Skeletal muscle satellite cell (primary cell): ENCODE results near the gene ETV2.

Experiments
- H3K27me3 ChIP-seq: 2 replicates; pipeline ENCODE4 v1.7.0; 2013; ENCODE audit warnings: low read length; ENCODE audit not compliant: control insufficient read depth, insufficient read depth
- H3K36me3 ChIP-seq: 2 replicates; pipeline ENCODE4 v1.7.0; 2013; ENCODE audit warnings: mild to moderate bottlenecking, control low read depth, low read length; ENCODE audit not compliant: insufficient read depth
- H3K4me1 ChIP-seq: 2 replicates; pipeline ENCODE4 v1.7.0; 2013; ENCODE audit warnings: low read length; ENCODE audit not compliant: control insufficient read depth, insufficient read depth
- H3K4me2 ChIP-seq: 2 replicates; pipeline ENCODE4 v1.7.0; 2013; ENCODE audit warnings: mild to moderate bottlenecking, low read length
- H3K4me3 ChIP-seq: 2 replicates; pipeline ENCODE4 v1.7.0; 2013; ENCODE audit warnings: low read length
- H3K9ac ChIP-seq: 2 replicates; pipeline ENCODE4 v1.7.0; 2013; ENCODE audit warnings: mild to moderate bottlenecking, low read depth, low read length, moderate library complexity
- H3K9me3 ChIP-seq: replicated peaks from 2 replicates; pipeline ENCODE4 v1.7.0; 2013; ENCODE audit warnings: mild to moderate bottlenecking, control low read depth, low read length

Gene ETV2

GRCh38 chr19:35612224-35612558 lies 29.4 kb upstream of the ETV2 start:
- peak overlapping the region; percentile 94 for H3K9ac ChIP-seq
- no peaks in the 10 kb centered on the region for H3K36me3 ChIP-seq
- peak overlapping the region; percentile 99 for H3K4me3 ChIP-seq
- H3K9me3 ChIP-seq, result peaks cover 3% of the 10 kb centered on the region
- peaks cover 5% of the 10 kb centered on the region for H3K4me1 ChIP-seq
- no peaks in the 10 kb centered on the region for H3K27me3 ChIP-seq
- peak overlapping the region; percentile 100 for H3K4me2 ChIP-seq

- peak within 1 kb of the TSS; percentile 99 for H3K4me3 ChIP-seq
- peaks cover 3% of the 10 kb centered on the region for H3K9me3 ChIP-seq
- peak within 1 kb of the TSS; percentile 94 for H3K9ac ChIP-seq
- no peaks in the 10 kb centered on the region for H3K36me3 ChIP-seq
- H3K4me1 ChIP-seq, result peaks cover 5% of the 10 kb centered on the region
- H3K4me2 ChIP-seq, result peak within 1 kb of the TSS; percentile 100
- no peaks in the 10 kb centered on the region for H3K27me3 ChIP-seq
These were observed 28.8 kb upstream of the ETV2 start, which contains the start of gene HAUS5 for GRCh38 chr19:35612559-35613321. Gene HAUS5 (plus strand): TSS chr19:35612735. CDS start chr19:35612795, 60 bp downstream.

GRCh38 chr19:35613574-35613973 lies 28.0 kb upstream of the ETV2 start:
- H3K9me3 ChIP-seq, result no peaks in the 10 kb centered on the region
- H3K4me1 ChIP-seq, result peaks cover 5% of the 10 kb centered on the region
- no peaks in the 10 kb centered on the region for H3K36me3 ChIP-seq
- H3K4me2 ChIP-seq, result no peak overlapping the region
- no peak overlapping the region for H3K4me3 ChIP-seq
- no peak overlapping the region for H3K9ac ChIP-seq
- no peaks in the 10 kb centered on the region for H3K27me3 ChIP-seq

GRCh38 chr19:35615036-35615435 lies 26.5 kb upstream of the ETV2 start:
- Histone ChIP-seq H3K4me3 (no peak overlapping the region), H3K27me3 (no peaks in the 10 kb centered on the region), H3K9ac (no peak overlapping the region), H3K9me3 (no peaks in the 10 kb centered on the region), H3K4me2 (no peak overlapping the region), H3K4me1 (peaks cover 5% of the 10 kb centered on the region), H3K36me3 (no peaks in the 10 kb centered on the region)

- no peaks in the 10 kb centered on the region for H3K36me3 ChIP-seq
- no peaks in the 10 kb centered on the region for H3K9me3 ChIP-seq
- no peak overlapping the region for H3K4me3 ChIP-seq
- no peaks in the 10 kb centered on the region for H3K4me1 ChIP-seq
- H3K4me2 ChIP-seq, result no peak overlapping the region
- H3K27me3 ChIP-seq, result no peaks in the 10 kb centered on the region
- H3K9ac ChIP-seq, result no peak overlapping the region
These were observed 22.7 kb upstream of the ETV2 start for GRCh38 chr19:35618857-35619256.

- no peaks in the 10 kb centered on the region for H3K9me3 ChIP-seq
- no peaks in the 10 kb centered on the region for H3K36me3 ChIP-seq
- H3K4me2 ChIP-seq, result no peak overlapping the region
- H3K4me1 ChIP-seq, result no peaks in the 10 kb centered on the region
- H3K4me3 ChIP-seq, result no peak overlapping the region
- no peak overlapping the region for H3K9ac ChIP-seq
- H3K27me3 ChIP-seq, result no peaks in the 10 kb centered on the region
These were observed 22.1 kb upstream of the ETV2 start for GRCh38 chr19:35619290-35619923.

- Histone ChIP-seq H3K4me3 (no peak overlapping the region), H3K27me3 (no peaks in the 10 kb centered on the region), H3K36me3 (no peaks in the 10 kb centered on the region), H3K4me2 (no peak overlapping the region), H3K9ac (no peak overlapping the region), H3K4me1 (no peaks in the 10 kb centered on the region), H3K9me3 (no peaks in the 10 kb centered on the region)
These were observed 21.5 kb upstream of the ETV2 start for GRCh38 chr19:35620001-35620400.

- H3K9me3 ChIP-seq, result no peaks in the 10 kb centered on the region
- H3K27me3 ChIP-seq, result no peaks in the 10 kb centered on the region
- no peaks in the 10 kb centered on the region for H3K36me3 ChIP-seq
- H3K4me2 ChIP-seq, result no peak overlapping the region
- no peaks in the 10 kb centered on the region for H3K4me1 ChIP-seq
- no peak overlapping the region for H3K9ac ChIP-seq
- no peak overlapping the region for H3K4me3 ChIP-seq
These were observed 19.8 kb upstream of the ETV2 start for GRCh38 chr19:35621708-35622107.

- Histone ChIP-seq H3K4me1 (no peaks in the 10 kb centered on the region), H3K27me3 (no peaks in the 10 kb centered on the region), H3K4me3 (no peak overlapping the region), H3K9me3 (no peaks in the 10 kb centered on the region), H3K9ac (no peak overlapping the region), H3K36me3 (no peaks in the 10 kb centered on the region), H3K4me2 (no peak overlapping the region)
These were observed 18.8 kb upstream of the ETV2 start for GRCh38 chr19:35622750-35623149.

GRCh38 chr19:35623327-35624010 lies 18.1 kb upstream of the ETV2 start:
- H3K9me3 ChIP-seq, result no peaks in the 10 kb centered on the region
- no peak overlapping the region for H3K4me3 ChIP-seq
- H3K4me1 ChIP-seq, result no peaks in the 10 kb centered on the region
- no peak overlapping the region for H3K9ac ChIP-seq
- H3K4me2 ChIP-seq, result no peak overlapping the region
- H3K27me3 ChIP-seq, result no peaks in the 10 kb centered on the region
- no peaks in the 10 kb centered on the region for H3K36me3 ChIP-seq

- Histone ChIP-seq H3K27me3 (no peaks in the 10 kb centered on the region), H3K9ac (peak overlapping the region; percentile 98), H3K36me3 (peaks cover 30% of the 10 kb centered on the region), H3K4me1 (peaks cover 3% of the 10 kb centered on the region), H3K4me3 (peak overlapping the region; percentile 79), H3K9me3 (no peaks in the 10 kb centered on the region), H3K4me2 (peak overlapping the region; percentile 89)
These were observed 13.3 kb upstream of the ETV2 start for GRCh38 chr19:35628264-35628564.
